ENCODE data around the gene TNFRSF12A. TPM values are rescaled to one million over a fixed set of nuclear protein-coding genes. Genes with fewer than 3 reads are reported as not detected.

Gene TNFRSF12A
- total RNA-seq, 1 experiment from 2014 or later, result 78.9 TPM

- Mint-ChIP-seq H3K4me1 (peaks cover 78% of the 10 kb centered on the region), H3K27ac (peak overlapping the region; percentile 69), H3K4me3 (peak overlapping the region; percentile 70), H3K36me3 (peaks cover 21% of the 10 kb centered on the region), H3K9me3 (no peaks in the 10 kb centered on the region), H3K27me3 (ENCODE audit: low read depth) (peaks cover 3% of the 10 kb centered on the region; the same call in 1 of the 2 replicates)
- ChIA-PET POLR2A (interaction anchor here (0.7 to 13.9 kb wide), 7 partner anchors 8 to 86 kb away, joined by 3 to 502 read pairs (median 6); partner anchors contain the start of genes CLDN6, HCFC1R1, PKMYT1 and THOC6), CTCF (interaction anchor here (0.6 to 13.4 kb wide), 9 partner anchors 8 to 162 kb away, joined by 3 to 360 read pairs (median 7); partner anchors contain the start of genes CLDN6, HCFC1R1, PAQR4 and THOC6)
- ATAC-seq (0 out of 2 replicates have a peak, but pooled peaks have one; percentile 0), DNase-seq (ENCODE audit: low spot score) (peak; percentile 76)
- TF ChIP-seq, protein P1, sequence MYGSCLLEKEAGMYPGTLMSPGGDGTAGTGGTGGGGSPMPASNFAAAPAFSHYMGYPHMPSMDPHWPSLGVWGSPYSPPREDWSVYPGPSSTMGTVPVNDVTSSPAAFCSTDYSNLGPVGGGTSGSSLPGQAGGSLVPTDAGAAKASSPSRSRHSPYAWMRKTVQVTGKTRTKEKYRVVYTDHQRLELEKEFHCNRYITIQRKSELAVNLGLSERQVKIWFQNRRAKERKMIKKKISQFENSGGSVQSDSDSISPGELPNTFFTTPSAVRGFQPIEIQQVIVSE (CRISPR knock-in tag; IDR thresholded peaks at IDR 0.05; ENCODE audit: borderline replicate concordance), result no peak
- TF ChIP-seq, protein P2, sequence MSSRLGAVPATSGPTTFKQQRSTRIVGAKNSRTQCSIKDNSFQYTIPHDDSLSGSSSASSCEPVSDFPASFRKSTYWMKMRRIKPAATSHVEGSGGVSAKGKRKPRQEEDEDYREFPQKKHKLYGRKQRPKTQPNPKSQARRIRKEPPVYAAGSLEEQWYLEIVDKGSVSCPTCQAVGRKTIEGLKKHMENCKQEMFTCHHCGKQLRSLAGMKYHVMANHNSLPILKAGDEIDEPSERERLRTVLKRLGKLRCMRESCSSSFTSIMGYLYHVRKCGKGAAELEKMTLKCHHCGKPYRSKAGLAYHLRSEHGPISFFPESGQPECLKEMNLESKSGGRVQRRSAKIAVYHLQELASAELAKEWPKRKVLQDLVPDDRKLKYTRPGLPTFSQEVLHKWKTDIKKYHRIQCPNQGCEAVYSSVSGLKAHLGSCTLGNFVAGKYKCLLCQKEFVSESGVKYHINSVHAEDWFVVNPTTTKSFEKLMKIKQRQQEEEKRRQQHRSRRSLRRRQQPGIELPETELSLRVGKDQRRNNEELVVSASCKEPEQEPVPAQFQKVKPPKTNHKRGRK (CRISPR knock-in tag; IDR thresholded peaks at IDR 0.05; ENCODE audit: borderline replicate concordance), result no peak
- TF ChIP-seq ZNF281 (CRISPR knock-in tag; IDR thresholded peaks at IDR 0.05) (peak; percentile 75; the same call in 1 of the 2 replicates), TCF7 (CRISPR knock-in tag; IDR thresholded peaks at IDR 0.05; ENCODE audit: low read depth) (no peak), SOX15 (CRISPR knock-in tag; IDR thresholded peaks at IDR 0.05) (no peak), PREB (CRISPR knock-in tag; IDR thresholded peaks at IDR 0.05; ENCODE audit: borderline replicate concordance) (no peak), RELA (CRISPR knock-in tag; IDR thresholded peaks at IDR 0.05; ENCODE audit: borderline replicate concordance) (no peak), ATF1 (CRISPR knock-in tag; IDR thresholded peaks at IDR 0.05) (no peak), ZNF138 (CRISPR knock-in tag; conservative IDR thresholded peaks at IDR 0.05) (0 out of 2 replicates have a peak, but pooled peaks have one; percentile 45), OVOL2 (CRISPR knock-in tag; IDR thresholded peaks at IDR 0.05; ENCODE audit: borderline replicate concordance) (no peak), MLX (CRISPR knock-in tag; IDR thresholded peaks at IDR 0.05) (no peak), PRDM15 (CRISPR knock-in tag; IDR thresholded peaks at IDR 0.05) (no peak), NR1H2 (CRISPR knock-in tag; IDR thresholded peaks at IDR 0.05) (no peak), MYBL2 (CRISPR knock-in tag; IDR thresholded peaks at IDR 0.05) (no peak)
- TF ChIP-seq, protein P3, sequence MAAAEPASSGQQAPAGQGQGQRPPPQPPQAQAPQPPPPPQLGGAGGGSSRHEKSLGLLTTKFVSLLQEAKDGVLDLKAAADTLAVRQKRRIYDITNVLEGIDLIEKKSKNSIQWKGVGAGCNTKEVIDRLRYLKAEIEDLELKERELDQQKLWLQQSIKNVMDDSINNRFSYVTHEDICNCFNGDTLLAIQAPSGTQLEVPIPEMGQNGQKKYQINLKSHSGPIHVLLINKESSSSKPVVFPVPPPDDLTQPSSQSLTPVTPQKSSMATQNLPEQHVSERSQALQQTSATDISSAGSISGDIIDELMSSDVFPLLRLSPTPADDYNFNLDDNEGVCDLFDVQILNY (CRISPR knock-in tag; IDR thresholded peaks at IDR 0.05), result no peak
- TF ChIP-seq, protein P4, sequence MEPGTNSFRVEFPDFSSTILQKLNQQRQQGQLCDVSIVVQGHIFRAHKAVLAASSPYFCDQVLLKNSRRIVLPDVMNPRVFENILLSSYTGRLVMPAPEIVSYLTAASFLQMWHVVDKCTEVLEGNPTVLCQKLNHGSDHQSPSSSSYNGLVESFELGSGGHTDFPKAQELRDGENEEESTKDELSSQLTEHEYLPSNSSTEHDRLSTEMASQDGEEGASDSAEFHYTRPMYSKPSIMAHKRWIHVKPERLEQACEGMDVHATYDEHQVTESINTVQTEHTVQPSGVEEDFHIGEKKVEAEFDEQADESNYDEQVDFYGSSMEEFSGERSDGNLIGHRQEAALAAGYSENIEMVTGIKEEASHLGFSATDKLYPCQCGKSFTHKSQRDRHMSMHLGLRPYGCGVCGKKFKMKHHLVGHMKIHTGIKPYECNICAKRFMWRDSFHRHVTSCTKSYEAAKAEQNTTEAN (CRISPR knock-in tag; IDR thresholded peaks at IDR 0.05), result no peak
Measured at GRCh38 chr16:3012246-3012645, 7.9 kb upstream of the TNFRSF12A start.
